H1 (cell line): Measurements from ENCODE around the gene DENND10. TPM values are rescaled to one million over a fixed set of nuclear protein-coding genes. Genes with fewer than 3 reads are reported as not detected.
A peak's percentile ranks its signal among the peaks of the same experiment; 100 is the strongest.

Experiments used
- CTCF ChIA-PET: fragments of 300-600 bp; sonication (Branson Sonifier 250); formaldehyde crosslinking; loops from one replicate; lab custom pipeline; 2021; ENCODE audit not compliant: partially characterized antibody; lab: Charles Lee
- POLR2A ChIA-PET: fragments of 300-600 bp; sonication (Branson Sonifier 250); formaldehyde crosslinking; loops from one replicate; lab custom pipeline; 2021; ENCODE audit warnings: inconsistent platforms; ENCODE audit not compliant: partially characterized antibody; lab: Charles Lee
- DNase-seq, 2 experiments: peaks; one replicate each; pipeline versions ENCODE4 v3.0.0 to v3.0.0-alpha.2; 2010 to 2022; ENCODE audit warnings: low spot score in 2 of 2, low read depth in 1 of 2, mixed read lengths in 1 of 2
- FAIRE-seq: peaks from 2 replicates; lab custom pipeline; 2011; peaks lifted over from hg19 to GRCh38; lab: Jason Lieb, UNC
- H2AFZ ChIP-seq: 2 replicates; pipeline ENCODE4 v1.8.1; 2012; ENCODE audit warnings: low read length, inconsistent platforms
- H2AK5ac ChIP-seq: 2 replicates; pipeline ENCODE4 v1.6.1; 2013; ENCODE audit warnings: low read depth, low read length
- H2BK120ac ChIP-seq: replicated peaks from 2 replicates; pipeline ENCODE3; 2013; ENCODE audit warnings: low read depth, low read length, inconsistent platforms
- H2BK12ac ChIP-seq: 2 replicates; pipeline ENCODE4 v1.6.1; 2013; ENCODE audit warnings: low read depth, low read length
- H2BK15ac ChIP-seq: 2 replicates; pipeline ENCODE4 v1.6.1; 2013; ENCODE audit warnings: low read length
- H2BK20ac ChIP-seq: 2 replicates; pipeline ENCODE4 v1.6.1; 2013; ENCODE audit warnings: low read length
- H2BK5ac ChIP-seq: 2 replicates; pipeline ENCODE4 v1.6.1; 2013; ENCODE audit warnings: low read depth, low read length
- H3K14ac ChIP-seq: 2 replicates; pipeline ENCODE4 v1.6.1; 2013; ENCODE audit warnings: inconsistent platforms; ENCODE audit not compliant: insufficient read length
- H3K18ac ChIP-seq: 2 replicates; pipeline ENCODE4 v1.6.1; 2013; ENCODE audit warnings: low read length; ENCODE audit errors: extremely low read depth
- H3K23ac ChIP-seq: 2 replicates; pipeline ENCODE4 v1.6.1; 2013; ENCODE audit warnings: inconsistent platforms; ENCODE audit not compliant: insufficient read length
- H3K23me2 ChIP-seq: 2 replicates; pipeline ENCODE4 v1.6.1; 2013; ENCODE audit warnings: low read depth, low read length
- H3K27ac ChIP-seq: 2 replicates; pipeline ENCODE4 v1.6.1; 2011; ENCODE audit warnings: low read depth, low read length, inconsistent platforms
- H3K27me3 ChIP-seq, 4 experiments: replicated peaks in 1 of 4; 1 replicate in 1 of 4; 2 replicates in 3 of 4; pipeline versions ENCODE4 v1.6.1 to v1.8.1; 2011 to 2013; ENCODE audit warnings: low read length in 3 of 4, mild to moderate bottlenecking in 3 of 4, inconsistent platforms in 2 of 4, mixed read lengths in 2 of 4, moderate library complexity in 1 of 4; ENCODE audit not compliant: control insufficient read depth in 3 of 4, insufficient read depth in 3 of 4; ENCODE audit errors: extremely low read depth in 1 of 4
- H3K36me3 ChIP-seq, 4 experiments: 2 replicates each; pipeline versions ENCODE4 v1.6.1 to v1.8.1; 2011 to 2013; ENCODE audit warnings: mild to moderate bottlenecking in 4 of 4, low read length in 3 of 4, moderate library complexity in 2 of 4, control low read depth in 1 of 4, inconsistent platforms in 1 of 4; ENCODE audit not compliant: insufficient read depth in 4 of 4, control insufficient read depth in 2 of 4
- H3K4ac ChIP-seq: replicated peaks from 2 replicates; pipeline ENCODE3; 2013; ENCODE audit warnings: low read length, low read depth, mixed read lengths, inconsistent platforms; ENCODE audit not compliant: insufficient read length
- H3K4me1 ChIP-seq, 4 experiments: replicated peaks in 1 of 4; 1 replicate in 1 of 4; 2 replicates in 3 of 4; pipeline versions ENCODE4 v1.6.1 to v1.8.1; 2011 to 2013; ENCODE audit warnings: low read length in 3 of 4, inconsistent platforms in 2 of 4, mixed read lengths in 1 of 4; ENCODE audit not compliant: insufficient read depth in 4 of 4, control insufficient read depth in 3 of 4
- H3K4me2 ChIP-seq, 2 experiments: 2 replicates each; pipeline versions ENCODE4 v1.6.1 to v1.8.1; 2011 to 2013; ENCODE audit warnings: low read depth in 2 of 2, low read length in 2 of 2, control low read depth in 1 of 2, inconsistent platforms in 1 of 2, mild to moderate bottlenecking in 1 of 2; ENCODE audit not compliant: insufficient read depth in 1 of 2
- H3K4me3 ChIP-seq, 4 experiments: fragments of 200-600, 300-600 bp in 1 of 4; sonication (generic), shearing (Covaris generic), sonication (Bioruptor Twin) in 1 of 4; 2 replicates each; pipeline versions ENCODE4 v1.5.1 to v1.8.1; 2011 to 2016; ENCODE audit warnings: low read length in 4 of 4, low read depth in 3 of 4, control low read depth in 2 of 4, inconsistent platforms in 2 of 4, mild to moderate bottlenecking in 2 of 4, mixed read lengths in 1 of 4, moderate library complexity in 1 of 4; ENCODE audit not compliant: insufficient read depth in 2 of 4; ENCODE audit errors: extremely low read depth in 1 of 4
- H3K56ac ChIP-seq: replicated peaks from 2 replicates; pipeline ENCODE3; 2013; ENCODE audit warnings: low read depth, mild to moderate bottlenecking, mixed read lengths, low read length, inconsistent platforms; ENCODE audit not compliant: insufficient read length
- H3K79me1 ChIP-seq: 2 replicates; pipeline ENCODE4 v1.6.1; 2013; ENCODE audit warnings: low read depth, low read length, control low read depth
- H3K79me2 ChIP-seq, 2 experiments: 2 replicates each; pipeline versions ENCODE4 v1.6.1 to v1.8.1; 2012 to 2013; ENCODE audit warnings: low read length in 2 of 2, mild to moderate bottlenecking in 2 of 2, inconsistent platforms in 1 of 2; ENCODE audit not compliant: insufficient read depth in 2 of 2, control insufficient read depth in 1 of 2
- H3K9ac ChIP-seq, 4 experiments: replicated peaks in 1 of 4; 1 replicate in 1 of 4; 2 replicates in 3 of 4; pipeline versions ENCODE4 v1.6.1 to v1.8.1; 2011 to 2013; ENCODE audit warnings: low read depth in 3 of 4, low read length in 3 of 4, control low read depth in 2 of 4, mild to moderate bottlenecking in 2 of 4, moderate library complexity in 2 of 4, inconsistent platforms in 1 of 4; ENCODE audit errors: extremely low read depth in 1 of 4
- H3K9me3 ChIP-seq, 2 experiments: 2 replicates each; pipeline versions ENCODE4 v1.6.1 to v1.8.1; 2012 to 2013; ENCODE audit warnings: mild to moderate bottlenecking in 2 of 2, moderate library complexity in 2 of 2, control low read depth in 1 of 2, inconsistent platforms in 1 of 2, low read depth in 1 of 2, low read length in 1 of 2, mixed read lengths in 1 of 2; ENCODE audit not compliant: insufficient read depth in 2 of 2
- H4K20me1 ChIP-seq, 2 experiments: replicated peaks in 1 of 2; 2 replicates each; pipeline versions ENCODE3 to v1.8.1; 2011 to 2013; ENCODE audit warnings: inconsistent platforms in 2 of 2, low read length in 2 of 2, mild to moderate bottlenecking in 1 of 2; ENCODE audit not compliant: insufficient read depth in 2 of 2, control insufficient read depth in 1 of 2
- H4K5ac ChIP-seq: 2 replicates; pipeline ENCODE4 v1.6.1; 2013; ENCODE audit warnings: low read length, low read depth, mixed read lengths, inconsistent platforms; ENCODE audit not compliant: insufficient read length
- H4K8ac ChIP-seq: 2 replicates; pipeline ENCODE4 v1.8.0; 2013; ENCODE audit warnings: mild to moderate bottlenecking, moderate library complexity, low read length, inconsistent platforms; ENCODE audit not compliant: insufficient read depth; ENCODE audit errors: extremely low read depth
- H4K91ac ChIP-seq: replicated peaks from 2 replicates; pipeline ENCODE3; 2013; ENCODE audit warnings: low read length, mixed read lengths, inconsistent platforms; ENCODE audit not compliant: insufficient read length
- FOSL1 ChIP-seq: IDR thresholded peaks from 2 replicates; pipeline ENCODE4 v1.6.1; 2011; ENCODE audit warnings: mild to moderate bottlenecking, low read depth, low read length, moderate library complexity; ENCODE audit not compliant: insufficient read depth
- GABPA ChIP-seq: IDR thresholded peaks from 2 replicates; pipeline ENCODE4 v1.6.1; 2011; ENCODE audit warnings: mild to moderate bottlenecking, low read length, moderate library complexity, borderline replicate concordance; ENCODE audit not compliant: insufficient read depth
- NRF1 ChIP-seq: IDR thresholded peaks from 2 replicates; pipeline ENCODE4 v1.6.1; 2011; ENCODE audit warnings: mild to moderate bottlenecking, low read depth, low read length, improper control_type of control experiment
- POU5F1 ChIP-seq: IDR thresholded peaks from 2 replicates; pipeline ENCODE4 v1.6.1; 2011; ENCODE audit warnings: low read depth, mild to moderate bottlenecking, low read length, moderate library complexity
- RFX5 ChIP-seq: IDR thresholded peaks from 2 replicates; pipeline ENCODE4 v1.6.1; 2011; ENCODE audit warnings: low read depth, low read length, improper control_type of control experiment, borderline replicate concordance
- SAP30 ChIP-seq: fragments of 300-600 bp; sonication (generic); IDR thresholded peaks from 2 replicates; pipeline ENCODE4 v1.7.1; 2012; ENCODE audit warnings: low read length, moderate library complexity, mild to moderate bottlenecking, inconsistent platforms; ENCODE audit not compliant: insufficient read depth, insufficient replicate concordance
- TCF12 ChIP-seq: IDR thresholded peaks from 2 replicates; pipeline ENCODE4 v1.6.1; 2011; ENCODE audit warnings: low read depth, mild to moderate bottlenecking, low read length
- TEAD4 ChIP-seq: IDR thresholded peaks from 2 replicates; pipeline ENCODE4 v1.6.1; 2012; ENCODE audit warnings: low read depth, low read length, inconsistent platforms, mixed read lengths
- USF2 ChIP-seq: IDR thresholded peaks from 2 replicates; pipeline ENCODE4 v1.6.1; 2011; ENCODE audit warnings: low read length, improper control_type of control experiment
- YY1 ChIP-seq: IDR thresholded peaks from 2 replicates; pipeline ENCODE4 v1.6.1; 2011; ENCODE audit warnings: low read depth, mild to moderate bottlenecking, low read length
- WGBS, 2 experiments: shearing (Covaris generic) in 1 of 2; methylation state at CpG; one replicate each; pipeline versions ENCODE4 v1.1.6 to v1.1.7; 2013 to 2015; ENCODE audit warnings: low lambda C conversion rate in 2 of 2, mixed read lengths in 2 of 2, inconsistent platforms in 1 of 2, low coverage in 1 of 2, missing lambda C conversion rate in 1 of 2; ENCODE audit not compliant: insufficient replicate concordance in 2 of 2, insufficient coverage in 1 of 2, insufficient read length in 1 of 2; ENCODE audit errors: extremely low coverage in 1 of 2, missing lambda C conversion rate in 1 of 2; 5-methylcytosine and 5-hydroxymethylcytosine counted together
- polyA plus RNA-seq, 7 experiments: library from polyadenylated mRNA; depleted of rRNA in 3 of 7; stranded (reverse) in 5 of 7; unstranded in 2 of 7; fragments of >200 nt in 5 of 7; fragments of 200-250 nt in 2 of 7; gene quantifications; 1 replicate in 5 of 7; 2 replicates in 1 of 7; 4 replicates in 1 of 7; pipeline versions ENCODE4 v1.2.1 to v1.2.3, GENCODE V29; 2011 to 2013; ENCODE audit warnings: missing spikeins in 2 of 7, mixed read lengths in 2 of 7
- total RNA-seq: library from RNA; stranded (reverse); fragmentation: NEBNext Ultra II Directional; extraction: Animal tissue kit (Norgen Biotek cat#: 25700); gene quantifications from 2 replicates; pipeline ENCODE4 v1.2.1, GENCODE V29; 2021

Gene DENND10
- total and polyA plus RNA-seq, 2 of the 8 experiments (the other 6 are each of a cell fraction or from before 2014, with no cell fraction given), result 49.3 to 64.4 TPM

GRCh38 chr10:119138346-119139306 is 34.7 kb downstream of the DENND10 start:
- no peaks in the 10 kb centered on the region for H3K79me2 ChIP-seq
- 0 out of 2 replicates have a peak overlapping the region, but pooled peaks have one; percentile 45 for H4K8ac ChIP-seq
- peaks cover 3 to 7% of the 10 kb centered on the region in 2 experiments for H4K20me1 ChIP-seq
- no peak overlapping the region for H2BK120ac ChIP-seq
- H2BK20ac ChIP-seq, result no peak overlapping the region
- H3K23me2 ChIP-seq, result no peaks in the 10 kb centered on the region
- H3K27ac ChIP-seq, result no peak overlapping the region
- no peak for DNase-seq
- WGBS, 2 experiments, result 91% methylated on average over 15 of the region's 16 CpGs; no CpG with 5 or more reads in 1 of the 2 experiments
- peaks cover 1 to 9% (median 5%) of the 10 kb centered on the region in 4 experiments; a peak in 5 of 8 replicates for H3K36me3 ChIP-seq
- no peak overlapping the region for H3K4me3 ChIP-seq
- H2BK15ac ChIP-seq, result no peak overlapping the region
- H4K5ac ChIP-seq, result no peak overlapping the region
- H4K91ac ChIP-seq, result no peak overlapping the region
- no peaks in the 10 kb centered on the region for H3K27me3 ChIP-seq
- no peak overlapping the region for H2BK12ac ChIP-seq
- no peak overlapping the region for H3K4ac ChIP-seq
- no peaks in the 10 kb centered on the region for H3K9me3 ChIP-seq
- H3K4me2 ChIP-seq, result no peak overlapping the region
- H3K9ac ChIP-seq, result no peak overlapping the region
- CTCF ChIA-PET, result interaction anchor here (0.6 to 3.0 kb wide), 17 partner anchors 8 to 305 kb away, joined by 3 to 16 read pairs (median 3); no protein-coding TSS in a partner anchor
- no peaks in the 10 kb centered on the region for H3K79me1 ChIP-seq
- no peak overlapping the region for H2BK5ac ChIP-seq
- no peak overlapping the region for H3K56ac ChIP-seq
- POLR2A ChIA-PET, result interaction anchor here (0.7 to 1.5 kb wide), 4 partner anchors 11 to 85 kb away, joined by 3 to 6 read pairs (median 4); no protein-coding TSS in a partner anchor
- H3K14ac ChIP-seq, result no peak overlapping the region
- H2AK5ac ChIP-seq, result no peak overlapping the region
- no peaks in the 10 kb centered on the region for H3K4me1 ChIP-seq
- no peak overlapping the region for H2AFZ ChIP-seq
- no peak for FAIRE-seq
- H3K18ac ChIP-seq, result no peak overlapping the region
- no peak overlapping the region for H3K23ac ChIP-seq
- no peak for TF ChIP-seq RFX5
- TF ChIP-seq TEAD4, result no peak
- no peak for TF ChIP-seq USF2
- TF ChIP-seq POU5F1, result no peak
- no peak for TF ChIP-seq GABPA
- no peak for TF ChIP-seq TCF12
- no peak for TF ChIP-seq YY1
- no peak for TF ChIP-seq NRF1
- no peak for TF ChIP-seq FOSL1
- no peak for TF ChIP-seq SAP30
